ENCODE data around the gene XXYLT1.
A peak's percentile ranks its signal among the peaks of the same experiment; 100 is the strongest.

Gene XXYLT1

DNA sequence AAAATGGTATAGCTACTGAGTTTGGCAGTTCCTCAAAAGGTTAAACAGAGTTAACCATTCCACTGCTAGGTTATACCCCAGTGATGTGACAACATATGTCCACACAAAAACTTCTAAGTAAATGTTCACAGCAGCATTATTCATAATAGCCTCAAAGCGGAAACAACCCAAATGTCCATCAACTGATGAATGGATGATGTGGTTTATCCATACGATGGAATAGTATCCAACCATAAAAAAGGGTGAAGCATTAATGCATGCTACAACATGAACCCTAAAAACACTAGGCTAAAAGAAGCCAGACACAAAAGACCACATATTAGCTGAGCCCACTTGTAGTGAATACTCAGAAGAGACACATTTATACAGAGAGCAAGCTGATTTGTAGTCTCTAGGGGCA is 9.0 kb downstream of the XXYLT1 start:
- no peak overlapping the region for H3K9ac ChIP-seq
- H3K4me2 ChIP-seq = peak overlapping the region in 2 of 11 experiments; percentile 99 to 100; a peak in 4 of 22 replicates
- no peaks in the 10 kb centered on the region; a peak in 1 of 22 replicates for H3K27me3 ChIP-seq
- TF ChIP-seq Cebpa-rat (IDR thresholded peaks at IDR 0.05) = no peak
- H3K9me3 ChIP-seq (replicated peaks in 1 of 11) = no peaks in the 10 kb centered on the region
- H3K36me3 ChIP-seq = peaks cover 0 to 27% (median 15%) of the 10 kb centered on the region in 11 experiments; a peak in 16 of 22 replicates
- peaks cover 0 to 93% (median 33%) of the 10 kb centered on the region in 11 experiments; a peak in 18 of 22 replicates for H4K20me1 ChIP-seq
- no peak overlapping the region for H3K4me3 ChIP-seq
- peaks cover 40 to 74% (median 61%) of the 10 kb centered on the region in 10 experiments for H3K4me1 ChIP-seq
- no peak overlapping the region for H3K27ac ChIP-seq

DNA sequence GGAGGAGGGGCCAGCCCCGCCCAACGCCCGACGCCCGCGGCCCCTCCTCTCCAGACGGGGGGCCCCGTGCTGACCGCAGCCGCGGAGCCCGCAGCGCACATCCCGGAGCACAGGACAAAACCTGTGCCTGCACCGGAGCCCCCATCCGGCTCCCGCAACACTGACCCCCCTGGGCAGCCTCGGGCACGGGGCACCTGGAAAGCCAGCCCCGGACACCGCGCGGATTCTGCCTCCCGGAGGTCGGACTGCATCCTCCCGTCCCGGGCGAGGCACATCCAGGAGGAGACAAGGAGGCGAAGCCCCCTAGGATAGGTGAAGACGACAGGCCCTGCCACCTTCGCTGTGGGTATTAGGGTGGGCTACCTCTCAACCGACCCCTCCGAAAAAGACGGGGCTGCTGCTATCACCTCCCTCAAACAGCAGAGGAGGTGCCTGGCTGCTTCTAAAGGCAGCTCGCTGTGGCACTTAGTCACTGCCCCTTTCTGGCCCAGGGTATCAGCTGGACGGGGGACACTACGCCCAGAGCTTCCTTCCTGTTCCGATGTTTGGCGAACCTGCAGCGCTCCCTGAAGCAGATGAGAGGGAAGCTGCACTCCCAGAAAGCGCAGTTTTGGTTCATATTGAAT is 10.6 kb downstream of the XXYLT1 start:
- H3K4me2 ChIP-seq = peak overlapping the region; percentile 95 to 100 (median 99)
- peak overlapping the region in 10 of 11 experiments; percentile 56 to 87 (median 74); a peak in 20 of 22 replicates for H3K27ac ChIP-seq
- H3K36me3 ChIP-seq = peaks cover 0 to 12% (median 3%) of the 10 kb centered on the region in 11 experiments; a peak in 8 of 22 replicates
- peaks cover 40 to 74% (median 62%) of the 10 kb centered on the region in 10 experiments for H3K4me1 ChIP-seq
- peak overlapping the region; percentile 61 to 80 (median 70) for H3K4me3 ChIP-seq
- no peaks in the 10 kb centered on the region; a peak in 1 of 22 replicates for H3K27me3 ChIP-seq
- H3K9ac ChIP-seq = peak overlapping the region; percentile 69 to 85 (median 78)
- peaks cover 0 to 93% (median 48%) of the 10 kb centered on the region in 11 experiments; a peak in 19 of 22 replicates for H4K20me1 ChIP-seq
- no peak for TF ChIP-seq Cebpa-rat (IDR thresholded peaks at IDR 0.05)
- H3K9me3 ChIP-seq (replicated peaks in 1 of 11) = no peaks in the 10 kb centered on the region

DNA sequence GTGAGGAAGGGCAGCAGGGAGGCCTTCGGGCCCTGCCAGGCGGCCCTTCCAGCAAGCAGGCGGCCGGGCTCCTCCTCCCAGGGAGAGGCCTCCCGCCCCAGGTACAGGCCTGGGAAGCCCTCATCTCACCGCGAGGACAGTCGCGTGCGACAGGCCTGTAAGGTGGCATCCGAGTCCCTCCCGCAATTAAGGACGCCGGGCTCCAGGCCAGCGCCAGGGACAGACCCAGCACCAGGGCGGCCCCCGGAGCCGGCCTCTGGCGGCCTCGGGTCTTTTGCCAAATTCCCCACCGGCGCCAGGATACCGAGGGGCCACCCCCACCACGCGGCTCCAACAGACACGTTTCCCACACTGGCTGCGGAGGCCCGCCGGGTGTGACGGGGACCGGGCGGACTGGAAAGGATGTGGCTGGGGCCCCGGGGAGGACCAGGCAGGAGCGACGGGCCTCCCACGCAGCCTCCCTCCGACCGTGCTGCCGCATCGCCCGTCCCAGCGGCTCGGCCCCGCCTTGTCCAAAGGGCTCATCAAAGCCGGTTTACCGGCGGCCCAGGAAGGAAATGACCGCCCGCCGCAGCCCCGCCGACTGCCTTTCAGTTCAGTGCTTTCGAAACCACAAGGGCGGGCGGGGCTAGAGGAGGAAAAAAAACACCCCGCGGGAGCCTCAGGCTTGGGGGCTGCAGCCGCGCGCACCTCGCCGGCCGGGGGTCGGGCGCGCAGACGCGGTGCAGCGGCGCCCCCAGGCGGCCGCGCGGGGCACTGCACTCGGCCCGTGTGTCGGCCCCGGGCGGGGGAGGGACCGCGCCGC is 11.3 kb downstream of the XXYLT1 start:
- Histone ChIP-seq H3K27ac (peak overlapping the region; percentile 64 to 93 (median 87)), H3K4me1 (peaks cover 39 to 77% (median 64%) of the 10 kb centered on the region in 10 experiments), H4K20me1 (peaks cover 0 to 93% (median 55%) of the 10 kb centered on the region in 11 experiments; a peak in 19 of 22 replicates), H3K4me2 (peak overlapping the region; percentile 95 to 100 (median 99)), H3K9ac (peak overlapping the region; percentile 69 to 85 (median 79)), H3K36me3 (peaks cover 0 to 10% (median 0%) of the 10 kb centered on the region in 11 experiments; a peak in 4 of 22 replicates), H3K27me3 (no peaks in the 10 kb centered on the region; a peak in 1 of 22 replicates), H3K4me3 (peak overlapping the region; percentile 61 to 80 (median 70)), H3K9me3 (replicated peaks in 1 of 11) (no peaks in the 10 kb centered on the region)
- 0 out of 22 replicates have a peak, but pooled peaks of 1 of the 11 experiments have one; percentile 26 for TF ChIP-seq Cebpa-rat (IDR thresholded peaks at IDR 0.05)

DNA sequence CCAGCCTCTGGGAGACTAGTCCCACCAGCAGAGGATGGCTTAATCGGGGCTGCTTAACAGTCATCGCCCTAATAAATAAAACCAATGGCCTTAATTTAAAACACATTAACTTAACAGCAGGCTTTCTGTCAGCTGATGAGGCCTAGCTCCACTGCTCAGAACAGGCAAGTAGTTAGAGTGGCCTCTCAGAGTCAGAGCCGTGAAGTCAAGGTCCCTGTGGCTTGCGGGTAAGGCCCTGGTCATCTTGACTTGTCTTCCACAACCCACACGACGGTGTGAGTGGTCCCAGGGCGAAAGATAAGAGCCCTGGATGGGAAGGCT is 11.8 kb downstream of the XXYLT1 start:
- Histone ChIP-seq H4K20me1 (peaks cover 0 to 93% (median 55%) of the 10 kb centered on the region in 11 experiments; a peak in 19 of 22 replicates), H3K36me3 (peaks cover 0 to 10% (median 0%) of the 10 kb centered on the region in 11 experiments; a peak in 4 of 22 replicates), H3K27ac (peak overlapping the region; percentile 64 to 93 (median 87)), H3K9ac (peak overlapping the region; percentile 69 to 85 (median 79)), H3K4me2 (peak overlapping the region; percentile 95 to 100 (median 99)), H3K27me3 (no peaks in the 10 kb centered on the region; a peak in 1 of 22 replicates), H3K9me3 (replicated peaks in 1 of 11) (no peaks in the 10 kb centered on the region), H3K4me3 (peak overlapping the region; percentile 22 to 80 (median 69); a peak in 18 of 20 replicates), H3K4me1 (peaks cover 33 to 77% (median 66%) of the 10 kb centered on the region in 10 experiments)
- TF ChIP-seq Cebpa-rat (IDR thresholded peaks at IDR 0.05) = no peak

DNA sequence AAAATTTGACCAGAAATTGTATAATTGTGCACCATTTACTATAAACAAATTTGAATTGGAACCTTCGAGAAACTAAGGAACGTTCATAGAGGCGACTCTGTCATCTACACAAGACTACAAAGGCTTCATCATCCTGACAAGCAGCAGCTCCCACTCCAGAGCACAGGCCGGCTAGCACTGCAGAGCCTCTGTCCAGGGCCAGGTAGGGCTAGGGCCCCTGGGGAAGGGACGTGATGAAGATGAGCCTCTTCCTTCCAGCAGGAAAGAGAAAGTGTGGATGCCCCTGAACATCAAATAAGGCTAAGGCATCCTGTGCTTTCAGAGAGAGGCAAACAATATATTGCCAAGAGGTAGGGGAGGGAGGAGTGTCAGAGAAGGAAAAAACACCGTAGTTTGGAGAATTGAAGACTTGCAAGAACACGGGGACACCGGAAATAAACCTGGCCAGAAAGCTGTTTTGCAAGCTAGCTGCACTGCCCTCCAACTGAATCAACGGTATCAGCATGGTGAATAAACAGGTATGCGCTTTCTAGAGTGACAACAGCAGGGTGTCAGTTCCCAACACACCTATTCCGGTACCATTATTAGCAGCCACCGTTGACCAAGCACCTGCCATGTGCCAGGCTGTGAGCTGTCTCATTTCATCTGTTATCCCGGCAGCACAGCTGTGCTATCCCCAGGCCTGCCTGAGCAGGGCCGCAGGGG is 12.4 kb downstream of the XXYLT1 start:
- H3K9me3 ChIP-seq (replicated peaks in 1 of 11) = no peaks in the 10 kb centered on the region
- no peak for TF ChIP-seq Cebpa-rat (IDR thresholded peaks at IDR 0.05)
- H3K4me1 ChIP-seq = peaks cover 28 to 75% (median 66%) of the 10 kb centered on the region in 10 experiments
- no peaks in the 10 kb centered on the region; a peak in 1 of 22 replicates for H3K27me3 ChIP-seq
- peak overlapping the region; percentile 95 to 100 (median 99) for H3K4me2 ChIP-seq
- peak overlapping the region in 10 of 11 experiments; percentile 77 to 93 (median 87); a peak in 19 of 22 replicates for H3K27ac ChIP-seq
- peaks cover 0 to 10% (median 0%) of the 10 kb centered on the region in 11 experiments; a peak in 4 of 22 replicates for H3K36me3 ChIP-seq
- peak overlapping the region in 3 of 10 experiments; percentile 70 to 80 (median 71); a peak in 1 of 20 replicates for H3K4me3 ChIP-seq
- peaks cover 0 to 93% (median 56%) of the 10 kb centered on the region in 11 experiments; a peak in 19 of 22 replicates for H4K20me1 ChIP-seq
- H3K9ac ChIP-seq = peak overlapping the region; percentile 69 to 85 (median 79); a peak in 21 of 22 replicates

DNA sequence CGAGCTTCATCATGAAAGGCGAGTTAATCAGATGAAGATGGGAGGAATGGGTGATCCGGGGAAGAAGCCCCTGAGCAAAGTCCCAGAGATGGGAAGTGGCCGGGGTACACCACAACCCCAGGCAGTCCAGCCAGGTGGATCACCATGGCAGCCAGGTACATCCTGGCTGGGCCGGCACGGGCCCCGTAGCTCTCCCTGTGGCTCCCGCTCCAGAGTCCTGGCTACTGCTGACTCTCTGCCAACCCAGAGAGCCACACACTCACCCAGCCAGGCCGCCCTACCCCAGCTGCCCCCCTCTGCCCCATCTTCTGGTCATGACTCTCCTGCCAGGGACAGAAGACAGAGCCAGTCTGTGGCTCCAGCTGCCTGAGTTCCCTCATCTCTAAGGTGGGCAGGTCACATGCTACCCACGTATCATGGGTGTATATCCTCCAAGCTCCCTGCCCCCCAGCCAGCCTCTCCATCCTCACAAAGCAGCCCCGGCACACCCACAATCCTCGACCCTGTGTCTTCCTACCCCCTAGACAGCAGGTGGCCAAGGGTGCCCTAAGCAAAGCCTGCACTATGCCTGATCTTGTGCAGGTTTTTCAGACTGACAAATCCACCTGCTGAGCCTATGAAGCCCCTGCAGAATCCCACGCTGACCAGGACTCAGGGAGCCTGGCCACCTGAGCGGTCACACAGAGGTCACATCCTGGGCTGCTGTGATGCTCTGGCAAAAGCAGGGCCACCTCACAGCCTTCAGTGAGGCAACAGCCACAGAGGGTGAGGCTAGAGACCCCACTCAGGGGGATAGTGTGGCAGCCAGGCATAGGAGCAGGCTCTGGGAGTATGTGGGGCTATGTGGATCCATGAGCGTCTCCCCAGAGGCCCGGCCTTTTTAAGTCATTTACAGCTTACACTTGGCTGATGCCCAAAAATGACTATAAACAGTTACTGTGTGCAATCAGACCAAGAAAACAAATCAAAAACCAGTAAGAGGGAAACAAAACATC is 13.2 kb downstream of the XXYLT1 start:
- peaks cover 0 to 93% (median 64%) of the 10 kb centered on the region in 11 experiments; a peak in 20 of 22 replicates for H4K20me1 ChIP-seq
- peaks cover 0 to 10% (median 0%) of the 10 kb centered on the region in 11 experiments; a peak in 3 of 22 replicates for H3K36me3 ChIP-seq
- H3K9ac ChIP-seq = peak overlapping the region in 5 of 11 experiments; percentile 26 to 83 (median 79); a peak in 7 of 22 replicates
- peak overlapping the region; percentile 95 to 100 (median 99); a peak in 20 of 22 replicates for H3K4me2 ChIP-seq
- H3K4me3 ChIP-seq = no peak overlapping the region
- H3K4me1 ChIP-seq = peaks cover 21 to 71% (median 66%) of the 10 kb centered on the region in 10 experiments
- H3K27ac ChIP-seq = peak overlapping the region in 4 of 11 experiments; percentile 3 to 91 (median 56); a peak in 4 of 22 replicates
- TF ChIP-seq Cebpa-rat (IDR thresholded peaks at IDR 0.05) = no peak
- H3K27me3 ChIP-seq = no peaks in the 10 kb centered on the region; a peak in 1 of 22 replicates
- H3K9me3 ChIP-seq (replicated peaks in 1 of 11) = no peaks in the 10 kb centered on the region

Measured in BLaER1 treated with 17β-estradiol and CSF1 and Interleukin-3, amounts not matched to agents 10 nM and 100 nM (cell line).